ENCODE data around the gene TNFRSF14.
A peak's percentile ranks its signal among the peaks of the same experiment; 100 is the strongest.

DNA sequence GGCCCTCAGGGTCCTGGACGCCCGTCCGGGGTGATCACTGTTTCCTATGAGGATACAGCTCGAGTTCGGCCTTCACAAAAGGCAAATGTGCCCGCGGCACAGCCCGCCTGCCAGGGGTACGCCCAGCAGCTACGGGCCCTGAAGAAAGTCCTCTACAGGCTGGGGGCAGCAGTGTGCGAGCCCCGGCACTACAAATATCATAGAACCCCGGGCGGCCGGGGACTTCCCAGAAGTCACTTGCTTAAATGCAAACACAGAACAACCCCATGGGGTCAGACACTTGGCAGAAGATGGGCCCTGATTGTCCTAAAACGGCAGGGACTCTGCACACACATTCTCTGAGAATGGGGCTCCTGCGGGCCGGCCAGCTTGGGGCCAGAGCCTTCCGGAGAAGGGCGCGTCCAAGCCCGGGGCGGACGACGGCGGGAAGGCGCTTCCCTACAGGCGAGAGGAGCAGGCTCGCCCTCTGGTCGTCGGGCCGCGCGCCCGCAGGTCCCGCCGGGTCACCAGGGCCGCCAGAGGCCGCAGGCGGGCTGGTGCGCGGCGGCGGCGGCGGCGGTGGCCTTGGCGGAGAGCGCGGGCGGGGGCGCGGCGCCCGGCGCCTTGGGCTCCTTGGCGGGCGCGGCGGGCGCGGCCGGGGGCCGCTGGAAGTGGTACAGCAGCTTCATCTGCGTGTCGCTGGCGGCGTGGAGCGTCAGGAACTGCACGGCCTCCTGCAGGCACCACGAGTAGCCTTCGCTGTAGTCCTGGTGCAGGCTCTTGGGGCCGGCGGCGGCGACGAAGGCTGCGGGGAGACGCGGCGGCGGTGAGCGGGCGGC is 27.0 kb upstream of the TNFRSF14 start:
- TF ChIP-seq EZH2 (IDR thresholded peaks at IDR 0.05; ENCODE audit: borderline replicate concordance, insufficient read depth, low read depth, low read length, poor library complexity, severe bottlenecking) (no peak), CTCF (IDR thresholded peaks at IDR 0.05) (peak; percentile 34)

All from B cell (primary cell).